Right lobe of liver (tissue), 4 donors: Measurements from ENCODE around the gene ANKRD16.

Source experiments
- CTCF ChIP-seq, 4 donors: fragments of 200-600 bp in 3 of 4; fragments of 450-650 bp in 1 of 4; IDR thresholded peaks; one replicate each; pipeline versions ENCODE4 v1.5.1 to v1.8.0; 2016 to 2022; ENCODE audit warnings: antibody characterized with exemption in 4 of 4, mild to moderate bottlenecking in 2 of 4
- POLR2A ChIP-seq: fragments of 450-650 bp; IDR thresholded peaks from one replicate; pipeline ENCODE4 v1.6.1; 2017; ENCODE audit warnings: antibody characterized with exemption, mild to moderate bottlenecking
- donor health status: DM: no; HTN: no; CAD: no.
- donor health status: DM: no; HTN: no; CAD: no.
- donor health status: DM: no; HTN: yes; CAD: no.

- TF ChIP-seq POLR2A (no peak), CTCF (IDR thresholded peaks at IDR 0.05) (no peak)
Measured at GRCh38 chr10:5897053-5897340, 7.3 kb upstream of the ANKRD16 start.
